ENCODE data around the gene PSMD8.
"Not testable (repeated sequence)": the region's sequence is repeated elsewhere in the genome, so short reads cannot be mapped to it uniquely, and the experiment has no call there.

PSMD8 gene

GRCh38 chr19:38421856-38422255 lies 47.5 kb downstream of the PSMD8 start:
- Histone ChIP-seq H3K27ac (ENCODE audit: low read depth, low read length) (no peak overlapping the region), H3K9ac (ENCODE audit: low read depth in 1 of 2, low read length in 2 of 2) (no peak overlapping the region), H3K27me3 (ENCODE audit: control insufficient read depth in 1 of 2, insufficient read depth in 2 of 2, low read length in 2 of 2) (peaks cover 0 to 9% of the 10 kb centered on the region in 2 donors), H3K36me3 (ENCODE audit: control insufficient read depth in 1 of 2, insufficient read depth in 2 of 2, low read length in 2 of 2) (no peaks in the 10 kb centered on the region), H3K9me3 (ENCODE audit: control insufficient read depth in 1 of 2, low read length in 2 of 2) (no peaks in the 10 kb centered on the region), H3K4me1 (ENCODE audit: control insufficient read depth in 1 of 2, insufficient read depth in 2 of 2, low read length in 2 of 2) (peaks cover 0 to 7% of the 10 kb centered on the region in 2 donors), H3K4me3 (ENCODE audit: low read depth in 1 of 2, low read length in 2 of 2) (no peak overlapping the region)

- H3K9me3 ChIP-seq (ENCODE audit: control insufficient read depth in 1 of 2, low read length in 2 of 2) = no peaks in the 10 kb centered on the region
- no peaks in the 10 kb centered on the region for H3K36me3 ChIP-seq (ENCODE audit: control insufficient read depth in 1 of 2, insufficient read depth in 2 of 2, low read length in 2 of 2)
- H3K4me3 ChIP-seq (ENCODE audit: low read depth in 1 of 2, low read length in 2 of 2) = no peak overlapping the region
- H3K27ac ChIP-seq (ENCODE audit: low read depth, low read length) = no peak overlapping the region
- no peak overlapping the region for H3K9ac ChIP-seq (ENCODE audit: low read depth in 1 of 2, low read length in 2 of 2)
- peaks cover 0 to 7% of the 10 kb centered on the region in 2 donors for H3K27me3 ChIP-seq (ENCODE audit: control insufficient read depth in 1 of 2, insufficient read depth in 2 of 2, low read length in 2 of 2)
- H3K4me1 ChIP-seq (ENCODE audit: control insufficient read depth in 1 of 2, insufficient read depth in 2 of 2, low read length in 2 of 2) = peaks cover 0 to 7% of the 10 kb centered on the region in 2 donors
Observed at GRCh38 chr19:38422438-38422837, 48.1 kb downstream of the PSMD8 start.

DNA sequence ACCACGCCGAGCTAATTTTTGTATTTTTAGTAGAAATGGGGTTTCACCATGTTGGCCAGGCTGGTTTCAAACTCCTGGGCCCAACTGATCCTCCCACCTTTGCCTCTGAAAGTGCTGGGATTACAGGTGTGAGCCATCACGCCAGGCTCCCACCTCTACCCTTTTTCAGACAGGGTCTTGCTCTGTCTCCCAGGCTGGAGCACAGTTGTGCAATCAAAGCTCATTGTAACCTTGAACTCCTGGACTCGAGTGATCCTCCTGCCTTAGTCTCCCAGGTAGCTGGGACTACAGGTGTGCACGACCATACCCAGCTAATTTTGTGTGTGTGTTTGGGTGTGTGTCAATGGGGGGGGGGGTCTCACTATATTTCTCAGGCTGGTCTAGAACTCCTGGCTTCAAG lies 49.9 kb downstream of the PSMD8 start:
- Histone ChIP-seq H3K27me3 (ENCODE audit: control insufficient read depth in 1 of 2, insufficient read depth in 2 of 2, low read length in 2 of 2) (peaks cover 0 to 2% of the 10 kb centered on the region in 2 donors), H3K36me3 (ENCODE audit: control insufficient read depth in 1 of 2, insufficient read depth in 2 of 2, low read length in 2 of 2) (no peaks in the 10 kb centered on the region), H3K4me1 (ENCODE audit: control insufficient read depth in 1 of 2, insufficient read depth in 2 of 2, low read length in 2 of 2) (no peaks in the 10 kb centered on the region), H3K4me3 (ENCODE audit: low read depth in 1 of 2, low read length in 2 of 2) (no peak overlapping the region), H3K27ac (ENCODE audit: low read depth, low read length) (no peak overlapping the region), H3K9me3 (ENCODE audit: control insufficient read depth in 1 of 2, low read length in 2 of 2) (no peaks in the 10 kb centered on the region), H3K9ac (ENCODE audit: low read depth in 1 of 2, low read length in 2 of 2) (no peak overlapping the region)

DNA sequence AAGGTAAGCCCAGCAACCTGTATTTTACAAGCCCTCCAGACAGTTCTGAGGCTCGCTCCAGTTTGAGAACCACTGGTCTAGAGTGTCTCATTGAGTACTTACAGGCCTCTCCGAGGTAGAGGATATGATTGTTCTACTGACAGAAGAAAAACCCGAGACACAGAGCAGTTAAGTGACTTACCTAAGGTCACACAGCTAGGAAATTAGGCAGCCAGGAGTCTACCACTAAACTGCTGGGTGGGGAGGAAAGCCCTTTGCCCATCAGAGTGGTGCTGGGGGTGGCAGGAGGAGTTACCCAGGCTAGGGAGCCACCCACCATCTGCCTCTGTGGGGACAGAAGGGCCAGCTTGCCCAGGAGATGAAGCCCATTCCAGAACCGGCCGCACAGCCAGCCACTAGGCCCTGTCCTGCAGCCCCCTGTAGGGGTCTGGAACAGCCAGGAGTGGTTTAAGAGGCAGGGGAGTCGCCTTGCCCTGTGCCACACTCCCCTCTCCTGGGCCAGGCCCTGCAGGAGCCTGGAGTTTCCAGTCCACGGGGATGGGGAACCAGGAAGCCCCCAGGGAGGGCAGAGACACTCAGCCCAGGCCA lies 50.9 kb downstream of the PSMD8 start:
- Histone ChIP-seq H3K4me1 (ENCODE audit: control insufficient read depth in 1 of 2, insufficient read depth in 2 of 2, low read length in 2 of 2) (no peaks in the 10 kb centered on the region), H3K27me3 (ENCODE audit: control insufficient read depth in 1 of 2, insufficient read depth in 2 of 2, low read length in 2 of 2) (peaks cover 0 to 2% of the 10 kb centered on the region in 2 donors), H3K4me3 (ENCODE audit: low read depth in 1 of 2, low read length in 2 of 2) (peak overlapping the region; percentile 6 to 21), H3K9me3 (ENCODE audit: control insufficient read depth in 1 of 2, low read length in 2 of 2) (no peaks in the 10 kb centered on the region), H3K27ac (ENCODE audit: low read depth, low read length) (no peak overlapping the region), H3K9ac (ENCODE audit: low read depth in 1 of 2, low read length in 2 of 2) (no peak overlapping the region), H3K36me3 (ENCODE audit: control insufficient read depth in 1 of 2, insufficient read depth in 2 of 2, low read length in 2 of 2) (no peaks in the 10 kb centered on the region)

DNA sequence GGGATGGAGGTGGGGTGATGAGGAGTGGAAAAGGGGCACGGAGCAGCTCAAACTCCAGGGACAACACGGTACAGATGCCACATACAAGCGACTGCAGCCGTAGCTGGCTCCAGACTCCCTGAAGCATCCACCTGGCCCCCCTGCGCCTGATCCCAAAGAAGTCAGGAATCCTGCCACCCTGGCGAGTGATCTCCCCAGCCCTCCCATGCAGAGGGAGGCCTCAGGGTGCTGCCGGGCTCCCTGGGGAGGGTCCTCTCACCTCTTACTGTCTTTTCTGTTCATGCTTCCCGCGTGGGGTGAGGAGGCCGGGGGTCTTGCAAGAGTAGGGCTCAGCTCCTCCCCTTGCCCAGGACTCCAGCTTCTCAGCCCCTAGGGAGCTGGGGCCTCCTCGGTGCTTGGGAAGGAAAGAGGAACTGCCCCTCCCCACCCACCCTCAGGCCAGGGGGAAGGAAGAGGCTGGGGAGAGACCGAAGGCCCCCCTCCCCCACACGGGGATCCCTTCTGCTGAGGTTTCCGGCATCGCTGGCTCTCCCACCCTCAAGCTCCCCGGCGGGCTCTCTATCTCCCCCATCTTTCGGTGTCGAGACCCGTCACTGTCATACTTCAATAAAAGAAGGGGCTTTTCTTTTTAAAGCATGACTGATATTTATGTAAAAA lies 51.6 kb downstream of the PSMD8 start, which contains the start of gene RASGRP4:
RASGRP4 (minus strand) TSS at position 410 of the 657 bp plus-strand sequence; CDS start at position 282, 128 bp downstream.
- Histone ChIP-seq H3K4me1 (ENCODE audit: control insufficient read depth in 1 of 2, insufficient read depth in 2 of 2, low read length in 2 of 2) (no peaks in the 10 kb centered on the region), H3K9ac (ENCODE audit: low read depth in 1 of 2, low read length in 2 of 2) (no peak within 1 kb of the TSS), H3K4me3 (ENCODE audit: low read depth in 1 of 2, low read length in 2 of 2) (peak within 1 kb of the TSS; percentile 6 to 21), H3K27me3 (ENCODE audit: control insufficient read depth in 1 of 2, insufficient read depth in 2 of 2, low read length in 2 of 2) (peaks cover 0 to 2% of the 10 kb centered on the region in 2 donors), H3K27ac (ENCODE audit: low read depth, low read length) (no peak within 1 kb of the TSS), H3K9me3 (ENCODE audit: control insufficient read depth in 1 of 2, low read length in 2 of 2) (no peaks in the 10 kb centered on the region), H3K36me3 (ENCODE audit: control insufficient read depth in 1 of 2, insufficient read depth in 2 of 2, low read length in 2 of 2) (no peaks in the 10 kb centered on the region)

DNA sequence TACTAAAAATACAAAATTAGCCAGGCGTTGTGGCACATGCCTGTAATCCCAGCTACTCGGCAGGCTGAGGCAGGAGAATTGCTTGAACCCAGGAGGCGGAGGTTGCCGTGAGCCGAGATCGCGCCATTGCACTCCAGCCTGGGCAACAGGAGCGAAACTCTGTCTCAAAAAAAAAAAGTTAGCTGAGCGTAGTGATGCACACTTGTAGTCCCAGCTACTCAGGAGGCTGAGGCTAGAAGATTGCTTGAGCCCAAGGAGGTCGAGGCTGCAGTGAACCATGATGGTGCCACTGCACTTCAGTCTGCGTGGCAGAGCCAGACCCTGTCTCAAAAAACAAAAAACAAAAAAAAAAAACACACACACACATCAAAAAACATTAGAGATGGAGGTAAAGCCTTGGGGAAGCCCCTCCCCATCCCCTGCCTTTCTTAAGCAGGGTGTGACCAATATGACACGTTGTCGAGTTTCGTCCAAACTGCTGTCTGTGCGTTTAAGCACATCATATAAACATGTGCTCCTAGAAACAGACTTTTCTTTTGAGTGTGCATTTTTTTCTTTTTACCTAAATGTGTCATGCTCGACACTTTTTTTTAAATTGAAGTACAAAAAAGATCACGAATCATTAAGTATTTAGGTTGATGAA lies 52.8 kb downstream of the PSMD8 start:
- H3K9ac ChIP-seq (ENCODE audit: low read depth in 1 of 2, low read length in 2 of 2); H3K27me3 ChIP-seq (ENCODE audit: control insufficient read depth in 1 of 2, insufficient read depth in 2 of 2, low read length in 2 of 2); H3K4me3 ChIP-seq (ENCODE audit: low read depth in 1 of 2, low read length in 2 of 2); H3K9me3 ChIP-seq (ENCODE audit: control insufficient read depth in 1 of 2, low read length in 2 of 2); H3K27ac ChIP-seq (ENCODE audit: low read depth, low read length); H3K36me3 ChIP-seq (ENCODE audit: control insufficient read depth in 1 of 2, insufficient read depth in 2 of 2, low read length in 2 of 2); H3K4me1 ChIP-seq (ENCODE audit: control insufficient read depth in 1 of 2, insufficient read depth in 2 of 2, low read length in 2 of 2): not testable (repeated sequence)

GRCh38 chr19:38429055-38429810 lies 54.9 kb downstream of the PSMD8 start:
- peaks cover 0 to 11% of the 10 kb centered on the region in 2 donors for H3K27me3 ChIP-seq (ENCODE audit: control insufficient read depth in 1 of 2, insufficient read depth in 2 of 2, low read length in 2 of 2)
- H3K9ac ChIP-seq (ENCODE audit: low read depth in 1 of 2, low read length in 2 of 2) = no peak overlapping the region

DNA sequence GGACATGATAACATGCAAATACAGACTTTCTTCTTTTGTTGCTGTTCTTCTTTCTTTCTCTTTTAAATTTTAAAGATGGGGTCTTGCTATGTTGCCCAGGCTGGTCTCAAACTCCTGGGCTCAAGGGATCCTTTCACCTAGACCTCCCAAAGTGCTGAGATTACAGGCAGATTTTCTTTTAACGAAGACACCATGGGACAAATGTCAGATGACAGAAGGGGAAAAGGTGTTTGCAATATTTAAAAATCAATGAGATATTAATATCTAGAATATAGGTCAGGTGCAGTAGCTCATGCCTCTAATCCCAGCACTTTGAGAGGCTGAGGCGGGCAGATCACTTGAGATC lies 55.4 kb downstream of the PSMD8 start:
- Histone ChIP-seq H3K36me3 (ENCODE audit: control insufficient read depth in 1 of 2, insufficient read depth in 2 of 2, low read length in 2 of 2) (no peaks in the 10 kb centered on the region), H3K27me3 (ENCODE audit: control insufficient read depth in 1 of 2, insufficient read depth in 2 of 2, low read length in 2 of 2) (peaks cover 0 to 16% of the 10 kb centered on the region in 2 donors), H3K4me1 (ENCODE audit: control insufficient read depth in 1 of 2, insufficient read depth in 2 of 2, low read length in 2 of 2) (no peaks in the 10 kb centered on the region), H3K9ac (ENCODE audit: low read depth in 1 of 2, low read length in 2 of 2) (no peak overlapping the region), H3K4me3 (ENCODE audit: low read depth in 1 of 2, low read length in 2 of 2) (no peak overlapping the region), H3K27ac (ENCODE audit: low read depth, low read length) (no peak overlapping the region), H3K9me3 (ENCODE audit: control insufficient read depth in 1 of 2, low read length in 2 of 2) (no peaks in the 10 kb centered on the region)

More at GRCh38 chr19:38429055-38429810, 54.9 kb downstream of the PSMD8 start:
- Histone ChIP-seq H3K9me3 (ENCODE audit: control insufficient read depth in 1 of 2, low read length in 2 of 2) (no peaks in the 10 kb centered on the region), H3K36me3 (ENCODE audit: control insufficient read depth in 1 of 2, insufficient read depth in 2 of 2, low read length in 2 of 2) (no peaks in the 10 kb centered on the region), H3K4me1 (ENCODE audit: control insufficient read depth in 1 of 2, insufficient read depth in 2 of 2, low read length in 2 of 2) (no peaks in the 10 kb centered on the region), H3K27ac (ENCODE audit: low read depth, low read length) (no peak overlapping the region), H3K4me3 (ENCODE audit: low read depth in 1 of 2, low read length in 2 of 2) (no peak overlapping the region)

- Histone ChIP-seq H3K27me3 (ENCODE audit: control insufficient read depth in 1 of 2, insufficient read depth in 2 of 2, low read length in 2 of 2) (peaks cover 4 to 16% of the 10 kb centered on the region in 2 donors), H3K9me3 (ENCODE audit: control insufficient read depth in 1 of 2, low read length in 2 of 2) (no peaks in the 10 kb centered on the region), H3K4me1 (ENCODE audit: control insufficient read depth in 1 of 2, insufficient read depth in 2 of 2, low read length in 2 of 2) (no peaks in the 10 kb centered on the region), H3K27ac (ENCODE audit: low read depth, low read length) (no peak overlapping the region), H3K9ac (ENCODE audit: low read depth in 1 of 2, low read length in 2 of 2) (no peak overlapping the region), H3K4me3 (ENCODE audit: low read depth in 1 of 2, low read length in 2 of 2) (no peak overlapping the region), H3K36me3 (ENCODE audit: control insufficient read depth in 1 of 2, insufficient read depth in 2 of 2, low read length in 2 of 2) (no peaks in the 10 kb centered on the region)
Observed at GRCh38 chr19:38430931-38431330, 56.6 kb downstream of the PSMD8 start.

GRCh38 chr19:38433268-38433733 lies 58.9 kb downstream of the PSMD8 start, which contains the start of gene RYR1:
TSS of gene RYR1 (plus strand) at chr19:38433691. CDS start at chr19:38433830, 139 bp downstream.
- no peaks in the 10 kb centered on the region for H3K9me3 ChIP-seq (ENCODE audit: control insufficient read depth in 1 of 2, low read length in 2 of 2)
- H3K27ac ChIP-seq (ENCODE audit: low read depth, low read length) = no peak within 1 kb of the TSS
- no peaks in the 10 kb centered on the region for H3K36me3 ChIP-seq (ENCODE audit: control insufficient read depth in 1 of 2, insufficient read depth in 2 of 2, low read length in 2 of 2)
- no peak within 1 kb of the TSS for H3K9ac ChIP-seq (ENCODE audit: low read depth in 1 of 2, low read length in 2 of 2)
- H3K4me1 ChIP-seq (ENCODE audit: control insufficient read depth in 1 of 2, insufficient read depth in 2 of 2, low read length in 2 of 2) = no peaks in the 10 kb centered on the region
- peaks cover 4 to 16% of the 10 kb centered on the region in 2 donors for H3K27me3 ChIP-seq (ENCODE audit: control insufficient read depth in 1 of 2, insufficient read depth in 2 of 2, low read length in 2 of 2)
- peak within 1 kb of the TSS in 1 of 2 donors; percentile 19 for H3K4me3 ChIP-seq (ENCODE audit: low read depth in 1 of 2, low read length in 2 of 2)
